ENCODE data around the gene ATG14.

The ATG14 gene

GRCh38 chr14:55316564-55316963 is 95.1 kb downstream of the ATG14 start:
- no peak for DNase-seq (ENCODE audit: low read depth in 2 of 2)
